Liver (tissue), 9 donors: ENCODE data around the gene SIRT6. TPM values are rescaled to one million over a fixed set of nuclear protein-coding genes. Genes with fewer than 3 reads are reported as not detected.

Source experiments
- DNase-seq: peaks from one replicate; pipeline ENCODE4 v3.0.0-alpha.2; 2017; ENCODE audit warnings: low spot score
- H3K27ac ChIP-seq, 2 donors: one replicate each; pipeline ENCODE4 v1.7.0; 2013; ENCODE audit warnings: inconsistent platforms in 2 of 2, low read length in 2 of 2, control low read depth in 1 of 2, low read depth in 1 of 2, mild to moderate bottlenecking in 1 of 2
- H3K27me3 ChIP-seq, 4 donors: one replicate each; pipeline versions ENCODE4 v1.6.1 to v1.7.0; 2013; ENCODE audit warnings: low read length in 3 of 4, inconsistent platforms in 1 of 4, mild to moderate bottlenecking in 1 of 4, moderate library complexity in 1 of 4; ENCODE audit not compliant: control insufficient read depth in 4 of 4, insufficient read depth in 4 of 4
- H3K36me3 ChIP-seq, 4 donors: one replicate each; pipeline versions ENCODE4 v1.6.1 to v1.7.0; 2013; ENCODE audit warnings: low read length in 3 of 4, mild to moderate bottlenecking in 3 of 4, low read depth in 1 of 4, moderate library complexity in 1 of 4; ENCODE audit not compliant: control insufficient read depth in 4 of 4, insufficient read depth in 3 of 4
- H3K4me1 ChIP-seq, 4 donors: one replicate each; pipeline versions ENCODE4 v1.6.1 to v1.7.0; 2013; ENCODE audit warnings: low read length in 3 of 4, mild to moderate bottlenecking in 3 of 4, moderate library complexity in 1 of 4; ENCODE audit not compliant: control insufficient read depth in 4 of 4, insufficient read depth in 4 of 4
- H3K4me3 ChIP-seq, 3 donors: one replicate each; pipeline versions ENCODE4 v1.6.1 to v1.7.0; 2013; ENCODE audit warnings: low read length in 3 of 3, control low read depth in 1 of 3, low read depth in 1 of 3, mild to moderate bottlenecking in 1 of 3
- H3K9ac ChIP-seq, 2 donors: one replicate each; pipeline ENCODE4 v1.7.0; 2013; ENCODE audit warnings: low read length in 2 of 2, mild to moderate bottlenecking in 2 of 2, moderate library complexity in 2 of 2, control low read depth in 1 of 2, low read depth in 1 of 2
- H3K9me3 ChIP-seq, 4 donors: one replicate each; pipeline versions ENCODE4 v1.6.1 to v1.7.0; 2013; ENCODE audit warnings: low read length in 3 of 4; ENCODE audit not compliant: control insufficient read depth in 4 of 4
- EGR1 ChIP-seq, 2 donors: IDR thresholded peaks; 2 replicates each; pipeline ENCODE4 v1.6.1; 2016 to 2018; ENCODE audit warnings: antibody characterized with exemption in 2 of 2, low read depth in 2 of 2
- FOXA1 ChIP-seq: IDR thresholded peaks from 2 replicates; pipeline ENCODE4 v1.6.1; 2016; ENCODE audit warnings: antibody characterized with exemption
- FOXA2 ChIP-seq: IDR thresholded peaks from 2 replicates; pipeline ENCODE4 v1.6.1; 2016; ENCODE audit warnings: antibody characterized with exemption
- GABPA ChIP-seq, 2 donors: IDR thresholded peaks in 1 of 2; conservative IDR thresholded peaks in 1 of 2; 2 replicates each; pipeline ENCODE4 v1.6.1; 2016; ENCODE audit warnings: antibody characterized with exemption in 2 of 2, mild to moderate bottlenecking in 1 of 2, moderate library complexity in 1 of 2
- HNF4A ChIP-seq, 2 donors: conservative IDR thresholded peaks; 2 replicates each; pipeline ENCODE4 v1.6.1; 2016; ENCODE audit warnings: antibody characterized with exemption in 2 of 2, mild to moderate bottlenecking in 2 of 2
- HNF4G ChIP-seq: IDR thresholded peaks from 2 replicates; pipeline ENCODE4 v1.6.1; 2016; ENCODE audit warnings: antibody characterized with exemption
- JUND ChIP-seq, 2 donors: IDR thresholded peaks; 2 replicates each; pipeline ENCODE4 v1.6.1; 2016; ENCODE audit warnings: antibody characterized with exemption in 2 of 2
- NR2F2 ChIP-seq: IDR thresholded peaks from 2 replicates; pipeline ENCODE4 v1.6.1; 2016; ENCODE audit warnings: antibody characterized with exemption
- RAD21 ChIP-seq, 2 donors: IDR thresholded peaks; 2 replicates each; pipeline ENCODE4 v1.6.1; 2016; ENCODE audit warnings: antibody characterized with exemption in 2 of 2, mild to moderate bottlenecking in 2 of 2
- RXRA ChIP-seq, 2 donors: IDR thresholded peaks; 2 replicates each; pipeline ENCODE4 v1.6.1; 2017 to 2018; ENCODE audit warnings: antibody characterized with exemption in 2 of 2, mild to moderate bottlenecking in 1 of 2
- SP1 ChIP-seq: IDR thresholded peaks from 2 replicates; pipeline ENCODE4 v1.6.1; 2018; ENCODE audit warnings: antibody characterized with exemption, mild to moderate bottlenecking
- TAF1 ChIP-seq: conservative IDR thresholded peaks from 2 replicates; pipeline ENCODE4 v1.6.1; 2016; ENCODE audit warnings: antibody characterized with exemption, mild to moderate bottlenecking
- YY1 ChIP-seq: IDR thresholded peaks from 2 replicates; pipeline ENCODE4 v1.6.1; 2016; ENCODE audit warnings: antibody characterized with exemption, mild to moderate bottlenecking
- WGBS: extraction: QIAGEN DNeasy Blood & Tissue Kit; methylation state at CpG from one replicate; pipeline ENCODE4 v1.1.7; 2013; 5-methylcytosine and 5-hydroxymethylcytosine counted together
- polyA plus RNA-seq, 2 donors: library from polyadenylated mRNA; stranded (reverse) in 1 of 2; unstranded in 1 of 2; fragments of 200-250 nt in 1 of 2; fragments of >200 nt in 1 of 2; fragmentation: Nextera tagmentation in 1 of 2; extraction: Ambion mirVana in 1 of 2; gene quantifications; one replicate each; pipeline versions ENCODE4 v1.2.1 to v1.2.3, GENCODE V29; 2013 to 2015
- total RNA-seq, 2 donors: library from RNA; depleted of rRNA; stranded (reverse); fragments of >200 nt; gene quantifications; one replicate each; pipeline ENCODE4 v1.2.3, GENCODE V29; 2014
- TF ChIP-seq, protein P1 (sequence below): IDR thresholded peaks from 2 replicates; pipeline ENCODE4 v1.6.1; 2016; ENCODE audit warnings: antibody characterized with exemption, mild to moderate bottlenecking
- TF ChIP-seq, protein P2 (sequence below): IDR thresholded peaks from 2 replicates; pipeline ENCODE4 v1.6.1; 2016; ENCODE audit warnings: antibody characterized with exemption
- TF ChIP-seq, protein P3 (sequence below): IDR thresholded peaks from 2 replicates; pipeline ENCODE4 v1.6.1; 2016; ENCODE audit warnings: antibody characterized with exemption
- TF ChIP-seq, protein P4 (sequence below): IDR thresholded peaks from 2 replicates; pipeline ENCODE4 v1.6.1; 2016; ENCODE audit warnings: antibody characterized with exemption
- TF ChIP-seq, protein P5 (sequence below): fragments of 150-350 bp; IDR thresholded peaks from 2 replicates; pipeline ENCODE4 v1.5.1; 2017; ENCODE audit warnings: improper control_type of control experiment, low read depth, low read length; ENCODE audit not compliant: missing input control
- donor health status: healthy.
- donor health status: healthy.
- donor health status: healthy.
- donor health status: healthy.
- donor health status: healthy.

Gene SIRT6
- total and polyA plus RNA-seq, 4 donors: 7.7 to 12.7 (median 9.8) TPM

- TF ChIP-seq, protein P1, sequence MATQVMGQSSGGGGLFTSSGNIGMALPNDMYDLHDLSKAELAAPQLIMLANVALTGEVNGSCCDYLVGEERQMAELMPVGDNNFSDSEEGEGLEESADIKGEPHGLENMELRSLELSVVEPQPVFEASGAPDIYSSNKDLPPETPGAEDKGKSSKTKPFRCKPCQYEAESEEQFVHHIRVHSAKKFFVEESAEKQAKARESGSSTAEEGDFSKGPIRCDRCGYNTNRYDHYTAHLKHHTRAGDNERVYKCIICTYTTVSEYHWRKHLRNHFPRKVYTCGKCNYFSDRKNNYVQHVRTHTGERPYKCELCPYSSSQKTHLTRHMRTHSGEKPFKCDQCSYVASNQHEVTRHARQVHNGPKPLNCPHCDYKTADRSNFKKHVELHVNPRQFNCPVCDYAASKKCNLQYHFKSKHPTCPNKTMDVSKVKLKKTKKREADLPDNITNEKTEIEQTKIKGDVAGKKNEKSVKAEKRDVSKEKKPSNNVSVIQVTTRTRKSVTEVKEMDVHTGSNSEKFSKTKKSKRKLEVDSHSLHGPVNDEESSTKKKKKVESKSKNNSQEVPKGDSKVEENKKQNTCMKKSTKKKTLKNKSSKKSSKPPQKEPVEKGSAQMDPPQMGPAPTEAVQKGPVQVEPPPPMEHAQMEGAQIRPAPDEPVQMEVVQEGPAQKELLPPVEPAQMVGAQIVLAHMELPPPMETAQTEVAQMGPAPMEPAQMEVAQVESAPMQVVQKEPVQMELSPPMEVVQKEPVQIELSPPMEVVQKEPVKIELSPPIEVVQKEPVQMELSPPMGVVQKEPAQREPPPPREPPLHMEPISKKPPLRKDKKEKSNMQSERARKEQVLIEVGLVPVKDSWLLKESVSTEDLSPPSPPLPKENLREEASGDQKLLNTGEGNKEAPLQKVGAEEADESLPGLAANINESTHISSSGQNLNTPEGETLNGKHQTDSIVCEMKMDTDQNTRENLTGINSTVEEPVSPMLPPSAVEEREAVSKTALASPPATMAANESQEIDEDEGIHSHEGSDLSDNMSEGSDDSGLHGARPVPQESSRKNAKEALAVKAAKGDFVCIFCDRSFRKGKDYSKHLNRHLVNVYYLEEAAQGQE: no peak
- no peak for TF ChIP-seq FOXA1
- no peak for TF ChIP-seq SP1
- TF ChIP-seq JUND (IDR thresholded peaks at IDR 0.05): no peak
- TF ChIP-seq, protein P2, sequence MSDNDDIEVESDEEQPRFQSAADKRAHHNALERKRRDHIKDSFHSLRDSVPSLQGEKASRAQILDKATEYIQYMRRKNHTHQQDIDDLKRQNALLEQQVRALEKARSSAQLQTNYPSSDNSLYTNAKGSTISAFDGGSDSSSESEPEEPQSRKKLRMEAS: no peak
- no peak for TF ChIP-seq RAD21 (IDR thresholded peaks at IDR 0.05)
- no peak for TF ChIP-seq HNF4G
- TF ChIP-seq FOXA2: no peak
- no peak for TF ChIP-seq GABPA (IDR thresholded peaks at IDR 0.05 in 1 of 2, conservative IDR thresholded peaks at IDR 0.05 in 1 of 2)
- no peak for TF ChIP-seq HNF4A (conservative IDR thresholded peaks at IDR 0.05)
- TF ChIP-seq NR2F2: no peak
- TF ChIP-seq, protein P3, sequence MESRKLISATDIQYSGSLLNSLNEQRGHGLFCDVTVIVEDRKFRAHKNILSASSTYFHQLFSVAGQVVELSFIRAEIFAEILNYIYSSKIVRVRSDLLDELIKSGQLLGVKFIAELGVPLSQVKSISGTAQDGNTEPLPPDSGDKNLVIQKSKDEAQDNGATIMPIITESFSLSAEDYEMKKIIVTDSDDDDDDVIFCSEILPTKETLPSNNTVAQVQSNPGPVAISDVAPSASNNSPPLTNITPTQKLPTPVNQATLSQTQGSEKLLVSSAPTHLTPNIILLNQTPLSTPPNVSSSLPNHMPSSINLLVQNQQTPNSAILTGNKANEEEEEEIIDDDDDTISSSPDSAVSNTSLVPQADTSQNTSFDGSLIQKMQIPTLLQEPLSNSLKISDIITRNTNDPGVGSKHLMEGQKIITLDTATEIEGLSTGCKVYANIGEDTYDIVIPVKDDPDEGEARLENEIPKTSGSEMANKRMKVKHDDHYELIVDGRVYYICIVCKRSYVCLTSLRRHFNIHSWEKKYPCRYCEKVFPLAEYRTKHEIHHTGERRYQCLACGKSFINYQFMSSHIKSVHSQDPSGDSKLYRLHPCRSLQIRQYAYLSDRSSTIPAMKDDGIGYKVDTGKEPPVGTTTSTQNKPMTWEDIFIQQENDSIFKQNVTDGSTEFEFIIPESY: no peak
- no peaks in the 10 kb centered on the region for H3K27me3 ChIP-seq
- H3K9ac ChIP-seq: no peak overlapping the region
- WGBS: 97% methylated on average over 5 of the region's 5 CpGs
- H3K27ac ChIP-seq: no peak overlapping the region
- no peak overlapping the region for H3K4me3 ChIP-seq
- peaks cover 0 to 2% (median 1%) of the 10 kb centered on the region in 4 donors for H3K36me3 ChIP-seq
- no peak for DNase-seq
- no peaks in the 10 kb centered on the region for H3K9me3 ChIP-seq
- H3K4me1 ChIP-seq: peaks cover 10 to 22% (median 17%) of the 10 kb centered on the region in 4 donors
Observed at GRCh38 chr19:4177146-4177545, 5.2 kb downstream of the SIRT6 start.

DNA sequence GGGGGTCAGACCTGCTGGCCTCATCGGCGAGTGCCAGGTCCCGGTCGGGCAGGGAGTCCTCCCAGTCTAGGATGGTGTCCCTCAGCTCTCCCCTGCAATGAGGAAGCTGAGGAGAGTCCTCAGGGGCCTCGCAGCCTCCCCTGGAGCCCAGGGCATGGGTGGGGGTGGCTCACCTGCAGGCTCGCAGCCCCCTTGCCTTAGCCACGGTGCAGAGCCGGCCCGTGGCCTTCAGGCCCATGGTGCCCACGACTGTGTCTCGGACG lies 6.8 kb downstream of the SIRT6 start:
- Histone ChIP-seq H3K27ac (no peak overlapping the region), H3K4me1 (peaks cover 2 to 7% (median 3%) of the 10 kb centered on the region in 4 donors), H3K4me3 (no peak overlapping the region), H3K9ac (no peak overlapping the region), H3K9me3 (no peaks in the 10 kb centered on the region), H3K36me3 (peaks cover 7 to 13% (median 11%) of the 10 kb centered on the region in 4 donors), H3K27me3 (no peaks in the 10 kb centered on the region)
- TF ChIP-seq JUND (IDR thresholded peaks at IDR 0.05) (no peak), FOXA2 (no peak), RAD21 (IDR thresholded peaks at IDR 0.05) (no peak), TAF1 (no peak), GABPA (IDR thresholded peaks at IDR 0.05 in 1 of 2, conservative IDR thresholded peaks at IDR 0.05 in 1 of 2) (no peak), EGR1 (IDR thresholded peaks at IDR 0.05; ENCODE audit: low read depth in 2 of 2) (no peak), HNF4A (conservative IDR thresholded peaks at IDR 0.05) (no peak), YY1 (no peak), SP1 (no peak), RXRA (IDR thresholded peaks at IDR 0.05) (no peak)
- TF ChIP-seq, protein P4, sequence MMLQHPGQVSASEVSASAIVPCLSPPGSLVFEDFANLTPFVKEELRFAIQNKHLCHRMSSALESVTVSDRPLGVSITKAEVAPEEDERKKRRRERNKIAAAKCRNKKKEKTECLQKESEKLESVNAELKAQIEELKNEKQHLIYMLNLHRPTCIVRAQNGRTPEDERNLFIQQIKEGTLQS: no peak
- TF ChIP-seq, protein P3: no peak
- TF ChIP-seq, protein P1: no peak
- TF ChIP-seq, protein P5, sequence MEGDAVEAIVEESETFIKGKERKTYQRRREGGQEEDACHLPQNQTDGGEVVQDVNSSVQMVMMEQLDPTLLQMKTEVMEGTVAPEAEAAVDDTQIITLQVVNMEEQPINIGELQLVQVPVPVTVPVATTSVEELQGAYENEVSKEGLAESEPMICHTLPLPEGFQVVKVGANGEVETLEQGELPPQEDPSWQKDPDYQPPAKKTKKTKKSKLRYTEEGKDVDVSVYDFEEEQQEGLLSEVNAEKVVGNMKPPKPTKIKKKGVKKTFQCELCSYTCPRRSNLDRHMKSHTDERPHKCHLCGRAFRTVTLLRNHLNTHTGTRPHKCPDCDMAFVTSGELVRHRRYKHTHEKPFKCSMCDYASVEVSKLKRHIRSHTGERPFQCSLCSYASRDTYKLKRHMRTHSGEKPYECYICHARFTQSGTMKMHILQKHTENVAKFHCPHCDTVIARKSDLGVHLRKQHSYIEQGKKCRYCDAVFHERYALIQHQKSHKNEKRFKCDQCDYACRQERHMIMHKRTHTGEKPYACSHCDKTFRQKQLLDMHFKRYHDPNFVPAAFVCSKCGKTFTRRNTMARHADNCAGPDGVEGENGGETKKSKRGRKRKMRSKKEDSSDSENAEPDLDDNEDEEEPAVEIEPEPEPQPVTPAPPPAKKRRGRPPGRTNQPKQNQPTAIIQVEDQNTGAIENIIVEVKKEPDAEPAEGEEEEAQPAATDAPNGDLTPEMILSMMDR: no peak
- 95% methylated on average over 12 of the region's 12 CpGs for WGBS
- no peak for DNase-seq
